ENCODE data around the gene SLC47A2. TPM values are rescaled to one million over a fixed set of nuclear protein-coding genes. Genes with fewer than 3 reads are reported as not detected.

The SLC47A2 gene
- total and polyA plus RNA-seq, 2 of the 13 experiments (the other 11 are each of a cell fraction or from before 2014, with no cell fraction given): 0.04 TPM; not detected in 1

DNA sequence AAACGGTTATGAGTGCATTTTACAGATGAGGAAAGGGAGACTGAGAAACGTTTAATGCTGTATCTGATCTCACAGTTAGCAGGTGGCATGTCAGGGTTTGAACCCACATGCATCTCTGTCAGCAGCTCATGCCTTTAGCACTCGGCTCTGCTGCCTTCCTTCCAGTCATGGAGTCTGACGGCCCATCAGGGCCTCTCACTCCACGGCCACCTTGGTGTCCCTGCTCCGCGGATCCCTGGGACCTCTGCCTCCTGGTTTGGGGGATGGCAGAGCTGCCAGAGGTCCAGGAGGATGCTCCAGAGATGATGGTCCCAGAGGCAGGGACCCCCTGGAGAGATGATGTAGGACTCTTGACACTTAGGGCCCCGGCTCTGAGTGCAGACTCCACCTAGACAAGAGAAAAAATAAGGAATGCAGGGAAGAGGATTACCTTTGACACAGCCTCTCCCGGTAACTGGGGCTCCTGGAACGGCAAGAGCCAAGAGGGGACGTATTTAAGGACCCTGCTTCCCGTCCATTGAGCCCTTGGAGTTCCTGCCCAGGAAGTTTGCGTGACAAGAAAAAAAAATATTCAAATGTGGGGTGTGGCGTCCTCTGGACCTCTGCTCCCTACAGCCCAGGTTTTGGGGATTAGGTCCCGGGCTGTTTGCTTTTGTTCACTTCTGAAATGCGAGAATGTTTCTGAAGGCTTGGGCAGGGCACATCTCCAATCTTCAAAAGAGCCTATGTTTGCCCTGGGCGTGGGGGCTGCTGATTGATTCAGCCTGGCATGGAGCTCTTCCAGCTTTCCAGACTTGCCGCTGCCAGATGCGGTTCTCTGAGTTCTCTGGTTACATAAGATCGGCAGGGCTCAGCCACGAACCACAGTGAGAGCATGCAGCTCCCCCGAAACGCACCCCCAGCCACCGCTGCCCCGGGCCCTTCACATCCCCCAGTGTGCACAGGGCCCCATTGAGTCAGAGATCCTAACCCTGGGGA lies 31.7 kb upstream of the SLC47A2 start, which contains the start of gene ALDH3A1 (continued):
- TF ChIP-seq BCL6 (CRISPR knock-in tag; IDR thresholded peaks at IDR 0.05): peak; percentile 69
- peak; percentile 91 for TF ChIP-seq HIC2 (CRISPR knock-in tag; IDR thresholded peaks at IDR 0.05; ENCODE audit: low read depth)
- TF ChIP-seq HNRNPL (IDR thresholded peaks at IDR 0.05; ENCODE audit: low read depth, low read length): peak; percentile 90
- TF ChIP-seq ARID5B (CRISPR knock-in tag; IDR thresholded peaks at IDR 0.05): peak; percentile 52; the same call in 1 of the 2 replicates
- TF ChIP-seq SOX13 (IDR thresholded peaks at IDR 0.05): no peak
- peak in 1 of 2 experiments; percentile 62; a peak in 2 of 4 replicates for TF ChIP-seq SOX13 (CRISPR knock-in tag; conservative IDR thresholded peaks at IDR 0.05 in 1 of 2, IDR thresholded peaks at IDR 0.05 in 1 of 2)
- no peak for TF ChIP-seq TMF1 (CRISPR knock-in tag; IDR thresholded peaks at IDR 0.05; ENCODE audit: low read depth)
- TF ChIP-seq FOSL2 (CRISPR knock-in tag; IDR thresholded peaks at IDR 0.05): peak; percentile 21; the same call in 1 of the 2 replicates
- TF ChIP-seq, protein P1, sequence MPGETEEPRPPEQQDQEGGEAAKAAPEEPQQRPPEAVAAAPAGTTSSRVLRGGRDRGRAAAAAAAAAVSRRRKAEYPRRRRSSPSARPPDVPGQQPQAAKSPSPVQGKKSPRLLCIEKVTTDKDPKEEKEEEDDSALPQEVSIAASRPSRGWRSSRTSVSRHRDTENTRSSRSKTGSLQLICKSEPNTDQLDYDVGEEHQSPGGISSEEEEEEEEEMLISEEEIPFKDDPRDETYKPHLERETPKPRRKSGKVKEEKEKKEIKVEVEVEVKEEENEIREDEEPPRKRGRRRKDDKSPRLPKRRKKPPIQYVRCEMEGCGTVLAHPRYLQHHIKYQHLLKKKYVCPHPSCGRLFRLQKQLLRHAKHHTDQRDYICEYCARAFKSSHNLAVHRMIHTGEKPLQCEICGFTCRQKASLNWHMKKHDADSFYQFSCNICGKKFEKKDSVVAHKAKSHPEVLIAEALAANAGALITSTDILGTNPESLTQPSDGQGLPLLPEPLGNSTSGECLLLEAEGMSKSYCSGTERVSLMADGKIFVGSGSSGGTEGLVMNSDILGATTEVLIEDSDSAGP (CRISPR knock-in tag; IDR thresholded peaks at IDR 0.05; ENCODE audit: borderline replicate concordance): peak; percentile 23; the same call in 1 of the 2 replicates
- TF ChIP-seq SALL1 (CRISPR knock-in tag; IDR thresholded peaks at IDR 0.05): peak; percentile 44; the same call in 1 of the 2 replicates
- no peak for TF ChIP-seq ZNF225 (CRISPR knock-in tag; IDR thresholded peaks at IDR 0.05)
- no peak for TF ChIP-seq U2AF1 (optimal IDR thresholded peaks at IDR 0.05; ENCODE audit: low read depth, low read length)
- 0 out of 2 replicates have a peak, but pooled peaks have one; percentile 24 for TF ChIP-seq ONECUT2 (CRISPR knock-in tag; IDR thresholded peaks at IDR 0.05)
- TF ChIP-seq CEBPG (CRISPR knock-in tag; IDR thresholded peaks at IDR 0.05): peak; percentile 7; the same call in 1 of the 2 replicates
- TF ChIP-seq KAT8 (CRISPR knock-in tag; IDR thresholded peaks at IDR 0.05): 0 out of 2 replicates have a peak, but pooled peaks have one; percentile 22
- no peak for TF ChIP-seq RAD51 (IDR thresholded peaks at IDR 0.05; ENCODE audit: borderline replicate concordance)
- TF ChIP-seq TBX2 (CRISPR knock-in tag; IDR thresholded peaks at IDR 0.05; ENCODE audit: borderline replicate concordance): peak; percentile 63; the same call in 1 of the 2 replicates
- TF ChIP-seq TCF7 (IDR thresholded peaks at IDR 0.05; ENCODE audit: low read depth): peak; percentile 87
